Astrocyte of the cerebellum (primary cell): Measurements from ENCODE around the gene ADAP2.
"Not testable (repeated sequence)": the region's sequence is repeated elsewhere in the genome, so short reads cannot be mapped to it uniquely, and the experiment has no call there.

Experiments
- DNase-seq: peaks from one replicate; pipeline ENCODE4 v3.0.0-alpha.2; 2011; ENCODE audit warnings: low read depth
- H3K4me3 ChIP-seq: 2 replicates; pipeline ENCODE4 v1.5.1; 2011; ENCODE audit warnings: mild to moderate bottlenecking, low read depth, low read length, moderate library complexity
- in situ Hi-C: cut with HindIII; loops from 2 replicates; pipeline ENCODE4 v1.10.0; 2017; ENCODE audit warnings: low sequenced_read_pairs
- TF ChIP-seq, protein P1 (sequence below): IDR thresholded peaks from 2 replicates; pipeline ENCODE4 v1.5.1; 2012; ENCODE audit warnings: low read length, low read depth, moderate library complexity, mild to moderate bottlenecking; ENCODE audit errors: missing control alignments

The ADAP2 gene

DNA sequence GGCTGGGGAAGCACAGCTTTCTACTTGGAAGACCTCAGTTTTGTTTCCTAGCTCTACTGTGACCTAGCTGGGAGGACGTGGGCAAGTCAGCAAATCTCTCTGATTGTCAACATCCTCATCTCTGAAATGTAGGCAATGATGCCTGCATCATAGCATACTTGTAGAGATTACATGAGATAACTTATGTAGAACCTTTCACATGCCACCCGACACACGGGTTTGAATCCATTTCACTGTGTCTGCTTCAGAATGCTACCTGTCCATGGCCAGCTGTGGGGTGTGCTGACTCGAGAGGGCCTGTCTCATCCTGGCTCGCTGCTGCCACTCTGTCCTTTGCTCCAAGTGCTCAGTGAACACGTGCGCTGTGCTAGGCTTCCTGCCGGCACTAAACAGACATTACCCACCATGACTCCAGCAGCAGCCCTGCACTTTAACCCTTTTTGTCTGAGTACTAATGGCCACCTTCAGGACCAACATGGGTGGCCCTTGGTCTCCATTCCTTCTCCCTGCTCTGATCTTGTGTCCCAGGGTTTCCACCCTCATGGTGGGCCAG is 7.4 kb downstream of the ADAP2 start:
- TF ChIP-seq, protein P1, sequence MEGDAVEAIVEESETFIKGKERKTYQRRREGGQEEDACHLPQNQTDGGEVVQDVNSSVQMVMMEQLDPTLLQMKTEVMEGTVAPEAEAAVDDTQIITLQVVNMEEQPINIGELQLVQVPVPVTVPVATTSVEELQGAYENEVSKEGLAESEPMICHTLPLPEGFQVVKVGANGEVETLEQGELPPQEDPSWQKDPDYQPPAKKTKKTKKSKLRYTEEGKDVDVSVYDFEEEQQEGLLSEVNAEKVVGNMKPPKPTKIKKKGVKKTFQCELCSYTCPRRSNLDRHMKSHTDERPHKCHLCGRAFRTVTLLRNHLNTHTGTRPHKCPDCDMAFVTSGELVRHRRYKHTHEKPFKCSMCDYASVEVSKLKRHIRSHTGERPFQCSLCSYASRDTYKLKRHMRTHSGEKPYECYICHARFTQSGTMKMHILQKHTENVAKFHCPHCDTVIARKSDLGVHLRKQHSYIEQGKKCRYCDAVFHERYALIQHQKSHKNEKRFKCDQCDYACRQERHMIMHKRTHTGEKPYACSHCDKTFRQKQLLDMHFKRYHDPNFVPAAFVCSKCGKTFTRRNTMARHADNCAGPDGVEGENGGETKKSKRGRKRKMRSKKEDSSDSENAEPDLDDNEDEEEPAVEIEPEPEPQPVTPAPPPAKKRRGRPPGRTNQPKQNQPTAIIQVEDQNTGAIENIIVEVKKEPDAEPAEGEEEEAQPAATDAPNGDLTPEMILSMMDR = no peak
- in situ Hi-C loops = no loop called here
- no peak for DNase-seq
- H3K4me3 ChIP-seq = no peak overlapping the region

DNA sequence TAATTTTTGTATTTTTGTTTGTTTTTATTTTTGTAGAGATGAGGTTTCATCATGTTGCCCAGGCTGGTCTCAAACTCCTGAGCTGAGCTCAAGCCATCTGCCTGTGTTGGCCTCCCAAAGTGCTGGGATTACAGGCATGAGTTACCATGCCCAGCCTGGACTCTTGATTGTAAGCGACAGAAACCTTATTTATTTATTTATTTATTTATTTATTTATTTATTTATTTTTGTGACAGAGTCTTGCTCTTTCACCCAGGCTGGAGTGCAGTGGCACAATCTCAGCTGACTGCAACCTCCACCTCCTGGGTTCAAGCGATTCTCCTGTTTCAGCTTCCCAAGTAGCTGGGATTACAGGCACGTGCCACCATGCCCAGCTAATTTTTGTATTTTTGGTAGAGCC is 8.1 kb downstream of the ADAP2 start:
- in situ Hi-C loops, H3K4me3 ChIP-seq, DNase-seq: not testable (repeated sequence)

GRCh38 chr17:30930495-30930894 is 8.8 kb downstream of the ADAP2 start:
- no peak overlapping the region for H3K4me3 ChIP-seq
- in situ Hi-C loops = no loop called here
- DNase-seq = no peak
- TF ChIP-seq, protein P1 = no peak

GRCh38 chr17:30931582-30931981 is 9.8 kb downstream of the ADAP2 start:
- DNase-seq, in situ Hi-C loops, H3K4me3 ChIP-seq: not testable (repeated sequence)

DNA sequence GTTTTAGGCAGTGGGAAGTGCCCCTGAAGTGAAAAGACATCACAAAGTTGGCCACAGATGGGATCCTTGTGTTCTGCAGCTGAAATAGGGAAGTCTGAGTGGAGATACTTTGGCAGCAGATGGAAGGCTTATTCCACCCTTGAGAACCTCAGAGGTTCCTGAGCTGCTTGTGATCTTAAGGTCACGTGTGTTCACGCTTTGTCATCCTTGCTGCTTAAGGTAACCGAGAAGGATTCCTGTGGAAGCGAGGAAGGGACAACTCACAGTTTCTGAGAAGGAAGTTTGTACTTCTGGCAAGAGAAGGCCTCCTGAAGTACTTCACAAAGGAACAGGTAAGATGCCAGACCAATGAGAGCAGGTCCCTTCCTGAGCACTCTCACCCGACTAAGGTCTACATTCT is 12.2 kb downstream of the ADAP2 start:
- DNase-seq = no peak
- in situ Hi-C loops = no loop called here
- TF ChIP-seq, protein P1 = no peak
- H3K4me3 ChIP-seq = no peak overlapping the region

GRCh38 chr17:30939051-30939689 is 17.4 kb downstream of the ADAP2 start:
- TF ChIP-seq, protein P1 = no peak
- no peak for DNase-seq
- in situ Hi-C loops = no loop called here
- no peak overlapping the region for H3K4me3 ChIP-seq

DNA sequence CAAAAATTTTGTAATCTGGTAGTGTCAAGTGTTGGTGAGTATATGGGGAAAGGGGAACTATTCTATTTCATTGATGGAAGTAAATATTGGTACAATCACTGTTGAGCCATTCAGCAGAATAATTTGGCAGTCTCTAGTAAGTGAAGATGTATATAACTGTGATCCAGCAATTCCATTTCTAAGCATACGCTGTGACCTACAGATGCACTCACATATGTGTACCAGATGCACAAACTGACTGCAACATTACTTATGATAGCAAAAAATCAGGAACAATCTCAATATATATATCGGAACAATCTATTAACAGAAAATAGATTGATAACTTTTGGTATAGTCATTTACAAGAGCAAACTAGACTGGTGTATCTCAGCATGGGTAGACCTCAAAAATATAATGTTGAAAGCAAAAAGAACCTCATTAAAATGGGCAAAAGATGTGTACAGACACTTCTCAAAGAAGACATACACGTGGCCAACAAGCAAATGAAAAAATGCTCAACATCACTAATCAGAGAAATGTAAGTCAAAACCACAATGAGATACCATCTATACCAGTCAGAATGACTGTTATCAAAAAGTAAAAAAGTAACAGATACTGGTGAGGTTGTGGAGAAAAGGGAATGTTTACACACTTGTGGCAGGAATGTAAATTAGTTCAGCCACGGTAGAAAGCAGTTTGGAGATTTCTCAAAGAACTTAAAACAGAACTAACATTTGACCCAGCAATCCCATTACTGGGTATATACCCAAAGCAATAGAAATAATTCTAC is 20.7 kb downstream of the ADAP2 start:
- TF ChIP-seq, protein P1 = no peak
- DNase-seq = no peak
- no peak overlapping the region for H3K4me3 ChIP-seq
- in situ Hi-C loops = no loop called here
